Hepatic stellate cell (primary cell): ENCODE measurements around the gene ARRDC5.
"Not testable (repeated sequence)": the region's sequence is repeated elsewhere in the genome, so short reads cannot be mapped to it uniquely, and the experiment has no call there.

ENCODE experiments used
- DNase-seq: peaks from one replicate; pipeline ENCODE4 v3.0.0; 2011; ENCODE audit warnings: low spot score

The ARRDC5 gene

GRCh38 chr19:4902796-4903195, at the start of gene ARRDC5:
TSS of gene ARRDC5 (minus strand) at chr19:4902896. CDS start at chr19:4902825, 71 bp downstream.
- DNase-seq, result no peak

GRCh38 chr19:4951656-4952055, 49.0 kb upstream of the ARRDC5 start:
- DNase-seq, result no peak

GRCh38 chr19:4950650-4951049, 48.0 kb upstream of the ARRDC5 start:
- DNase-seq, result not testable (repeated sequence)

GRCh38 chr19:4941638-4942169, 39.0 kb upstream of the ARRDC5 start:
- DNase-seq, result not testable (repeated sequence)

GRCh38 chr19:4939466-4939865, 36.8 kb upstream of the ARRDC5 start:
- DNase-seq, result no peak

GRCh38 chr19:4938461-4938860, 35.8 kb upstream of the ARRDC5 start:
- not testable (repeated sequence) for DNase-seq

GRCh38 chr19:4937060-4937459, 34.4 kb upstream of the ARRDC5 start:
- DNase-seq, result no peak

- no peak for DNase-seq
Measured at GRCh38 chr19:4935444-4935843, 32.7 kb upstream of the ARRDC5 start.

GRCh38 chr19:4933528-4933927, 30.8 kb upstream of the ARRDC5 start:
- no peak for DNase-seq

- no peak for DNase-seq
Measured at GRCh38 chr19:4932711-4933110, 30.0 kb upstream of the ARRDC5 start.

- no peak for DNase-seq
Measured at GRCh38 chr19:4930664-4931063, 28.0 kb upstream of the ARRDC5 start.

- no peak for DNase-seq
Measured at GRCh38 chr19:4929186-4929585, 26.5 kb upstream of the ARRDC5 start.

- DNase-seq, result no peak
Measured at GRCh38 chr19:4923276-4923747, 20.6 kb upstream of the ARRDC5 start.

GRCh38 chr19:4922530-4923275, 20.0 kb upstream of the ARRDC5 start:
- no peak for DNase-seq

GRCh38 chr19:4916292-4917082, 13.8 kb upstream of the ARRDC5 start:
- no peak for DNase-seq

- DNase-seq, result peak; percentile 82
Measured at GRCh38 chr19:4914736-4915501, 12.2 kb upstream of the ARRDC5 start.

GRCh38 chr19:4913996-4914735, 11.5 kb upstream of the ARRDC5 start:
- no peak for DNase-seq

GRCh38 chr19:4911786-4912672, 9.3 kb upstream of the ARRDC5 start:
- peak; percentile 99 for DNase-seq

- DNase-seq, result peak; percentile 19
Measured at GRCh38 chr19:4911314-4911713, 8.6 kb upstream of the ARRDC5 start.

- peak; percentile 69 for DNase-seq
Measured at GRCh38 chr19:4910594-4911281, 8.0 kb upstream of the ARRDC5 start.
